GM23248 (cell line): ENCODE results near the gene ZNF736.

Experiments
- EZH2 ChIP-seq: fragments of 200-600 bp; sonication (generic); IDR thresholded peaks from 2 replicates; pipeline ENCODE4 v1.6.1; 2018; ENCODE audit warnings: antibody characterized with exemption, mild to moderate bottlenecking; ENCODE audit not compliant: insufficient read depth, poor library complexity, severe bottlenecking
- EZH2phosphoT487 ChIP-seq: fragments of 200-600 bp; sonication (generic); IDR thresholded peaks from 2 replicates; pipeline ENCODE4 v1.6.1; 2018; ENCODE audit warnings: antibody characterized with exemption, moderate library complexity, mild to moderate bottlenecking, low read depth; ENCODE audit not compliant: insufficient read depth

GRCh38 chr7:64400401-64400800, 86.6 kb downstream of the ZNF736 start:
- no peak for TF ChIP-seq EZH2
- no peak for TF ChIP-seq EZH2phosphoT487
